GM21367 (cell line): ENCODE results near the gene TRIML2.

ENCODE experiments used
- ATAC-seq: cut with Tn5 transposase; IDR thresholded peaks from one replicate; pipeline ENCODE4 v1.9.1; 2021; ENCODE audit not compliant: unreplicated experiment

The TRIML2 gene

DNA sequence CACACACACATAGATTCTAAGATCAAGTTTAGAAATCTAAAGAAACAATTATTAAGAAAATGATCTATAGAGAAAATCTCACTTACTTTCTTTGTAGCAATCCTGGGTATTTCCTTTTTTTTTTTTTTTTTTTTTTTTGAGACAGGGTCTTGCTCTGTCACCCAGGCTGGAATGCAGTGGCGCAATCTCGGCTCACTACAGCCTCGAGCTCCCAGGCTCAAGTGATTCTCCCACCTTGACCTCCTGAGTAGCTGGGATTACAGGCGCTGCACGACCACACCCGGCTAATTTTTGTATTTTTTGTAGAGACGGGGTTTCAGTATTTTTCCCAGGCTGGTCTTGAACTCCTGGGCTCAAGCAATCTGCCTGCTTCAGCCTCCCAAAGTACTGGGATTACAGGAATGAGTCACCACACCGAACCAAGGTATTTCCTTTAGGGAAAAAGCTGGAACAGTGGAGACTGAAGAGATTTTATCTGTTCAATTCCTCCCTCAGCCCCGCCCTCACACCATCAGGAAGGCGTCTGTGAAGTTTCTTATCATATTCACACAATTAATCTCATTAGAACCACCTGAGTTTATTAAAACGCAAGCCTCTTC lies at the start of gene TRIML2:
Gene TRIML2, minus strand, starts transcription at position 447 of the 599 bp plus-strand sequence. CDS start 4,235 bp downstream, outside the sequence.
- no peak for ATAC-seq

DNA sequence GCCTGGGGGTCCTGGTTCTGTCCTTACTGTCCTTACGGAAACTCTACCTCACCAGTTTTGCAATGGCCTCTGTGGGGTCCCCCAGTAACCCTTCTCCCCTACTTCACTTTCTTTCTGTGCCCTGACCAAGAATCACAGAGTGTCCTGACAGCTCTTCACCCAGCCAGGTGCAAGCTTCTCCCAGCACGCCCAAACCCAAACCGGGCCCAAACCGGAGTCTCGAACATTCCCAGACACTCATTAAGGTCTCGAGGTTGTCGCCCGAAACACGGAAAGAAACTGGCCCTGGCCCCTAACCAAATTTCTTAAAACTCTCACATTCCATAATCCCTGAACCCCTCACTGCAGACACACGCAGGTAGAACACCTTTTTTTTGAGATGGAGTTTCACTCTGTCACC lies 48.9 kb upstream of the TRIML2 start:
- no peak for ATAC-seq

DNA sequence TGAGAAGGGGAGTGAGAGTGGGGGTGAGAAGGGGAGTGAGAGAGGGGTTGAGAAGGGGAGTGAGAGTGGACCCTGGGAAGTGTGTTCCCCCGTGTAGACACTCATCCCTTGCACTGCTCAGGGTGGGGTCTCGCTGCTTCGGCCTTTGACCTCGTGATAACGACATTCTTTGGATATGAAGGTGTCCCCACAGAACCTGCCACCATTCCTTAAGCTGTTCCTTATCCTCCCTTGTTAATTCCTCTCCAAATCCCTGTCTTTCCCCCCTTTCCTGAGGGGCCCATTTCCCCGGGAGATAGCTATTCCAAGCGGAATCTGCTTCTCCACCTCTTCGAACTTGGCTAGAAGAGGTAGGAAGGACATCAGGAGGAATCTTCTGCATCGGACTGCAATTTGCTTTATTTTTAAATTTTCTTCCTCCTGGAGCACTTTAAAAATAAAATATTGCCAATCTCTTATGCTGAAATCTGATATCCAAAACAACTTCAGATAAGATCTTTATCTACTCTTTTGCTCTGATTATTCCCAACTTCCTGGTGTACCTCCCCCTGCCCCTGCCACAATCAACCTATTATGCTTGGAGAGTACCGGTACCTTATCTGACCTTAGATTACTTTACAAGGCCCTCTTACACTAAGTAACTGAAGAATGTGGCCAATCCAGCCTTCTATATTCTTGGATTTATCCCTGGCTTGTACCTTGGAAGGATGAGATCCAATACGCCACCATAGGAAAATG lies 45.4 kb upstream of the TRIML2 start:
- ATAC-seq, result no peak

DNA sequence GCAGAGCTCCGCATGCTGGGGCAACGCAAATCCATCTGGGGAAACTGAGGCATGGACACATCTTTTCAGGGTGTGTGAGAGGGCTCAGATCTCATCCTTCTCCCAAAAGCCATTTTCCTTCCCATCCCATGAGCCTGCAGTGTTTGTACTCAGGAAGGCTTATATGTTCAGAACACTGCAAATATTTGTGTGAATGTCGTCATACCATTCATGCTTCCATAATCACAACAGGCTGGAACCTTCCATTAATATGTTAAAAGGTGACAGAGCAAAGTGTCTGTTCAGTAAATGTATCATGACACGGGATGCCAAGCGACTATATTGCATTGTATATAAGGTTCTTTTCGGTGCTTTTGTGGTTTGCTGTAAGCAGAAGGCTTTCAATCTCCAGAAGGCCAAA lies 38.4 kb upstream of the TRIML2 start:
- ATAC-seq, result no peak

GRCh38 chr4:188147176-188147575 lies 37.8 kb upstream of the TRIML2 start:
- no peak for ATAC-seq

- no peak for ATAC-seq
Observed at GRCh38 chr4:188146618-188147017, 37.2 kb upstream of the TRIML2 start.

GRCh38 chr4:188145601-188146000 lies 36.2 kb upstream of the TRIML2 start:
- no peak for ATAC-seq

- no peak for ATAC-seq
Observed at GRCh38 chr4:188143731-188144130, 34.3 kb upstream of the TRIML2 start.

- no peak for ATAC-seq
Observed at GRCh38 chr4:188139671-188140070, 30.3 kb upstream of the TRIML2 start.

GRCh38 chr4:188139141-188139540 lies 29.7 kb upstream of the TRIML2 start, which contains the start of gene TRIML1:
TSS of gene TRIML1 (plus strand) at chr4:188139441. CDS start at chr4:188139559, 118 bp downstream.
- ATAC-seq, result no peak

GRCh38 chr4:188138227-188138626 lies 28.8 kb upstream of the TRIML2 start:
- no peak for ATAC-seq

DNA sequence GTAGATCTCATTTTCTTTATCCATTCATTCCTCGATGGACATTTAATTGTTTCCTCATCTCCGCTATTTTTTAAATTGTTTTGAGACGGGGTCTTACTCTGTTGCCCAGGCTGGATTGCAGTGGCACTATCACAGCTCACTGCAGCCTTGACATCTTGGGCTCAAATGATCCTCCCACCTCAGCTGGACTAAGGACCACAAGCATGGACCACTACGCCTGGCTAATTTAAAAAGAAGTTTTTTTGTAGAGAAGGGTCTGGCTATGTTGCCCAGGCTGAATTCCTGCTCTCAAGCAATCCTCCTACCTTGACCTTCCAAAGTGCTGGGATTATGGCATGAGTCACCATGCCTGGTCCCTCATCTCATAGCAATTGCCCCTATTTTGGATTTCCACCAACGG lies 22.8 kb upstream of the TRIML2 start:
- ATAC-seq, result no peak

DNA sequence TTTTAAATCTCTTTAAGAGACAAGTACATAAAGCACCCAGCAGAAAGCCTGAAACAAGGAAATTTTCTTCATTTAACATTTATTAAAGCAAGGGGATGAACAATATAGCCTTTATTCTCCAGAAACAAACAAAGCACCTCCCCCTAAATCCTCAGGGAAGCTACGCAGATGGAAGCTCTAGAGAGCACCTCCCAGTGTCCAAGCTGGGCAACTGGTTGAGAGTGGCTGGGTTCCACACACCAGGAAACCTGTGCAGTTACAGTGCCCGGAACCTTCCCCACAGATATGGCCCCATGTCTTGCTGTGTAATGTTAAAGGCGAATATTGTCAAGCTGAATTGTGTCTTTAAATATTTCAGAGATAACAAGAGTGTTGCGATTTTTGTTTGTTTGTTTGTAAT lies 21.0 kb upstream of the TRIML2 start:
- no peak for ATAC-seq

DNA sequence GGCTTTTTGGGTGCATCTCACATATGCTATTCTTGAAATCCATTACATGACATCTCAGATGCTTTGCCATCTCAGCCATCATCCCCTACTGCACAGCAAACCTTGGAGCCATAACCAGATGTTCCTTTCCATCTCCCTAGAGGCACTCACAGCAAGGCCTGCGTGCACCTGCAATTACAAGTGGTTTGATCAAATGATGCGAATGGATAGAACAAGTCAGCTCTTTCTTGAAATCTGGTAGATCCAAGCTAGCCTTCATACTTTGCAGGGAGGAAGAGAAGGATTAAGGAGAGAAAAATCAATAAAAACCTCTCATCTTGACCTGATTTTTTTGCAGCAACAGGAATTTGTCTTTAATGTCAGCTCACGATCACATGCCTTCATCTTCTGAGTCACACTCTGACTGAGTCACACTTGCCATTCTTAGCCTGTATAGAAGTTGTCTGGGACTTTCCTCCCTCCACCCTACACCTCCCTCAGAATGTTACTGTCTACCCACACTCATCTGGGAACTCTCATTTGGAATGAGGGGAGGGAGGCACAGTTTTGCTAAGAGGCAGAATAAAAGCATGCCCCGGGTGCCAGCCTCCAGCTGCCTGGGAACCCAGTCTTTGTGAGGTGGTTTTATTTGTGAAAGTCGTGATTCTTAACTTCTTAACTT lies 17.9 kb upstream of the TRIML2 start:
- no peak for ATAC-seq

DNA sequence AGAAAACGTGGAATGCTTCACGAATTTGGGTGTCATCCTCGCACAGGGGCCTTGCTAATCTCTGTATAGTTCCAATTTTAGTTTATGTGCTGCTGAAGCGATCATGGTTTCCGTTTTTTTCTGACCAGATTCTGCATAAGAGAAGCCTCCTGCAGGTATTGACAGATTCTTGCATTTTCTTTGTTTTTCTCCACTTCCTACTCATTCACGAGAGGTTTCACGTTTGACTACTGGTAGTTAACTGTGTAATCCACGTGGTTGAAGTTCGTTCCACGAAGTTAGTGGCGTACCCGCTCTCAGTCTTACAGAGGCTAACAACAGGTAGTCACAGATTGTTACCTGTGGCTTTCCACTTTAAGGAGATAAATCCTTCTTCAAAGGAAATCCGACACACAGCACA lies 12.1 kb upstream of the TRIML2 start:
- no peak for ATAC-seq

DNA sequence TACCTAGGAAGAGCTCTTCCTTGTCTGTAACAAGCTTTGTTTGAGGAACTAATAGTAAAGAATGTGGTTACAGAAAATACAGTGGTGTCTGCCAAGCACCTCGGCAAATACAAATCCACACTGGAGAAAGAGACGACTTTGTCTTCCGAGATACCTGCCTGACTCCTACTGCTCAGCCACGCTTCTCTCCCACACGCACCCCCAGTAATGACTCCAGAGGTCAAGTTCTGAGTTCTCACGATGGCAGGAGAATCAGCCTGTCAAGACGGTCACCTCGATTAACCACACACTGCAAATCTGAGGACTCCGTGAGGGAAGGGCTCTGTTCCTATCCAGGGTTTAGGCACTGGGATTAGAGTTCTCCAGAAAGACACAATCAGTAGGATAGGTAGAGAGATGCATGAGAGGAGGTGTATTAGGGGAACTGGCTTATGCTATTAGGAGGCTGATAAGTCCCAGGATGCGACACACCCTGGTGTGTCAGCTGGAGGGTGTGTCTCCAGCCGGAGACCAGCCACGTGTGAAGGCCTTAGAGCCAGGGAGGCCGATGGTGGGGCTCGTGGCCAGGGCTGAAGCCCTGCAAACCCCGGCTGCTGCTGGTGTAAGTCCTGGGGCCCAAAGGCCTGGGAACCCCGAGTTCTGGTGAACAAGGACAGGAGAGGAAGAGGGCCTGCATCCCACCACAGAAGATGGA lies 8.4 kb upstream of the TRIML2 start:
- no peak for ATAC-seq

DNA sequence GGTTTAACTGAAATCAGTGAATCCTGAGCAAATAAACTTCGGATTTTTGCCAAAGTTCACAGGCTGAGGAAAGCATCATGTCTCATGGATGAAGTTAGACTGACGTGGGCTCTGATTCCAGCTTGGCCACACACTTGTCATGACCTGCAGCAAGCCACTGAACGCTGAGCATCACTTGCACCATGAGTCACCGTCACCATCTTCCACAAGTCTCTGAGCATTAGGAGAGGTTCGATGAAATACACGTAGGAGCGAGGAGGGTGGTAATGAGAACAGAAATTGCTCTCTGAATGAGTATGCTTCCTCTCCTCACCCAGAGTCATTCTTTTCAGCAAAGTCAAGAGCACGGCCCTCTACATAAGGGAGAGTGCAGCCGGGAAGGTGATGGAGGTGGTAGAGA lies 3.8 kb upstream of the TRIML2 start:
- no peak for ATAC-seq

- no peak for ATAC-seq
Observed at GRCh38 chr4:188111955-188112354, 2.6 kb upstream of the TRIML2 start.

GRCh38 chr4:188110741-188111471 lies 1.5 kb upstream of the TRIML2 start:
- ATAC-seq, result no peak

- ATAC-seq, result no peak
Observed at GRCh38 chr4:188110036-188110435, 633 bp upstream of the TRIML2 start.
